C4-2B (cell line): ENCODE results near the gene RBX1.

Source experiments
- H3K27ac ChIP-seq: fragments of 450-650 bp; 2 replicates; pipeline ENCODE4 v1.5.1; 2017
- ZFX ChIP-seq: fragments of 450-650 bp; IDR thresholded peaks from 2 replicates; pipeline ENCODE4 v1.6.1; 2017
- TF ChIP-seq, protein P1 (sequence below): fragments of 450-650 bp; conservative IDR thresholded peaks from 2 replicates; pipeline ENCODE4 v1.5.1; 2017; ENCODE audit warnings: mild to moderate bottlenecking

Gene RBX1

DNA sequence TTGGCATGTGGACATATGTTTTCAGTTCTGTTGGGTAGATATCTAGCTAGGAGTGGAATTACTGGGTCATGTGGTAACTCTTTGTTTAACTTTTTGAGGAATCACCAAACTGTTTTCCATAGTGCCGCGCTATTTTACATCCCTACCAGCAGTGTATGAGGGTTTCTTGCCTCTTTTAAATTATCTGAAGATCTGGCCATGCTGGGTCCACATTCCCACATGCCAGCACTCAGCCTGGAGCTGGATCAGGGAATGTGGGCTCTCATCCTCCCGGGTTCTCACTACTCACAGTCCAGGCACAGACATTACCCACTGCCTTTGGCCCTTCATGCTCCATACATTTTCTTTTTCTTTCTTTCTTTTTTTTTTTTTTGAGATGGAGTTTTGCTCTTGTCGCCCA is 44.6 kb downstream of the RBX1 start:
- no peak overlapping the region for H3K27ac ChIP-seq
- TF ChIP-seq ZFX: no peak
- TF ChIP-seq, protein P1, sequence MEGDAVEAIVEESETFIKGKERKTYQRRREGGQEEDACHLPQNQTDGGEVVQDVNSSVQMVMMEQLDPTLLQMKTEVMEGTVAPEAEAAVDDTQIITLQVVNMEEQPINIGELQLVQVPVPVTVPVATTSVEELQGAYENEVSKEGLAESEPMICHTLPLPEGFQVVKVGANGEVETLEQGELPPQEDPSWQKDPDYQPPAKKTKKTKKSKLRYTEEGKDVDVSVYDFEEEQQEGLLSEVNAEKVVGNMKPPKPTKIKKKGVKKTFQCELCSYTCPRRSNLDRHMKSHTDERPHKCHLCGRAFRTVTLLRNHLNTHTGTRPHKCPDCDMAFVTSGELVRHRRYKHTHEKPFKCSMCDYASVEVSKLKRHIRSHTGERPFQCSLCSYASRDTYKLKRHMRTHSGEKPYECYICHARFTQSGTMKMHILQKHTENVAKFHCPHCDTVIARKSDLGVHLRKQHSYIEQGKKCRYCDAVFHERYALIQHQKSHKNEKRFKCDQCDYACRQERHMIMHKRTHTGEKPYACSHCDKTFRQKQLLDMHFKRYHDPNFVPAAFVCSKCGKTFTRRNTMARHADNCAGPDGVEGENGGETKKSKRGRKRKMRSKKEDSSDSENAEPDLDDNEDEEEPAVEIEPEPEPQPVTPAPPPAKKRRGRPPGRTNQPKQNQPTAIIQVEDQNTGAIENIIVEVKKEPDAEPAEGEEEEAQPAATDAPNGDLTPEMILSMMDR: no peak

DNA sequence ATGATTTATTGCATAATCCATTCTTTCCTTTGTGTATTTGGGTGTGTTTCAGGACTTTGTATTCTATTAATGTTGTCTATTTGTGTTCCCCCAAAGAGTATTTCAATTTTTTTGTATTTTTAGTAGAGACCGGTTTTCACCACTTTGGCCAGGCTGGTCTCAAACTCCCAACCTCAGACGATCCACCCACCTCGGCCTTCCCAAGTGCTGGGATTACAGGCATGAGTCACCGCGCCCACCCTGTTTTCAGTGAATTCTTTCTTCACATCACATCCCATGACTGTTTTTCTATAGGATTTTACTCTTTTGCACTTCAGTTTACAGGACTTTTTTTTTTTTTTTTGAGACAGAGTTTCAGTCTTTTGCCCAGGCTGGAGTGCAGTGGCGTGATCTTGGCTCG is 46.3 kb downstream of the RBX1 start:
- TF ChIP-seq, protein P1: no peak
- no peak for TF ChIP-seq ZFX
- no peak overlapping the region for H3K27ac ChIP-seq

DNA sequence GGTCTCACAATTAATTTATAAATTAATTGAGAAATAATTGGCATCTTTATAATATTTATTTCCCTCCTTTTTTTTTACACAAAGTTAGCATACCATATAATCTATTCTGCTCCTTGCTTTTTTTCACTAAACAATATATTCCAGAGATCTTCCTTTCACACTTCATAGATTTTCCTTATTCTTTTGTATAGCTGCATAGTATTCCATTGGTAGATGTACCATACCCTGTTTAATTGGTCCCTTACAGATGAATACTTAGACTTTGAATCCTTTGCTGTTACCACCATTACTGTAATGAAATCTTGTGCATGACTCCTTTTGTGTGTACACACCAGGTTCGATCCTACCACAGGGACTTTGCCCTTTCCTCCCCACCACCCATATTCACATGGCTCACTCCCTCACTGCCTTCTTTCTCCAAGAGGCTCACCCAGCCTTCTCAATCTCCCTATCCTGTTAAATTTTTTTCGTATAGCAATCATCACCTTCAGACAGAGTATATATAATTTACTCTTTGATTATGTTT is 48.9 kb downstream of the RBX1 start:
- no peak overlapping the region for H3K27ac ChIP-seq
- TF ChIP-seq ZFX: no peak
- TF ChIP-seq, protein P1: no peak

DNA sequence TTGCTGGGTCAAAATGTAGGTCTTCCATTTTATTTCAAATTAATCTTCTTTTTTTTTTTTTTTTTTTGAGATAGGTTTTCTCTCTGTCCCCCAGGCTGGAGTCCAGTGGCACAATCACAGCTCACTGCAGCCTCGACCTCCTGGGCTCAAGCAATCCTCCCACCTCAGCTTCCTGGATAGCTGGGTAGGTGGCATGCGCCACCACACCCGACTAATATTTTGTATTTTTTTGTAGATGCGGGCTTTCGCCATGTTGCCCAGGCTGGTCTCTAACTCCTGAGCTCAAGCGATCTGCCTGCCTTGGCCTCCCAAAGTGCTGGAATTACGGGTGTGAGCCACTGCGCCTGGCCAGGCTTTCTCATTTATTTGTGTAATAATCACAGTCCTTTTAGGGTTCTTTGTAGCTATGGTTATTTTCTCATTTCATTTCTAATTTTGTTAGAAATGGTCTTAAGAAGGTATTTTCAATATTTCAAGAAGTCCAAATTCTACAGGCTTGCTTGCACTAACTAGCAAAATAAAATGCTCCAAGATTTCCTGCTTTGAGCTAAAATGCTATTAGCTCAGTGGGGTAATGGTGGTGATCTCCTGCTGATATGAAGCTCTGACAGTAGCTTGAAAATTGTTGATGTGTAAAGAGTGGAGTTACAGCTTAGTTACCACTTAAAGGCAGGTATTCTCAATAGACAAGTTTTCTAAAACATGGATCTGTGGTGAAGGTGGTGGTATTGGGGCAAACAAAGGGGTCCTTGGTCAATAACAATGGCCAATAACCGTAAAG is 50.0 kb downstream of the RBX1 start:
- TF ChIP-seq, protein P1: no peak
- no peak for TF ChIP-seq ZFX
- H3K27ac ChIP-seq: no peak overlapping the region

DNA sequence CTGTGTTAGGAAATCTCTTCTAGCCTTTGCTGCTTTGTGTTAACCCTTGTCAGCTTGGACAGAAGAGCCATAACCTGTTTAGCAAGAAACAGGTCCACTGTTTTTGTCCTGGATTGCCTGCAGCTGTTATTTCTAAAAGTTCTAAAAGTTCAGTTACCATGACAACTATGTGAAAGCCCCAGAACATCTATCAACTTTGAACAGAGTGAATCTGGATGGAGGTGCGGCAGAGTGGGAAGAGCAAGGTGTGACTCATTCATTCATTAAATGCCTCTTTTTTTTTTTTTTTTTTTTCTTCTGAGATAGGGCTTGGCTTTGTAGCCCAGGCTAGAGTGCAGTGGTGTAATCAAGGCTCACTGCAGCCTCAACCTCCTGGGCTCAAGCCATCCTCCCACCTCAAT is 50.5 kb downstream of the RBX1 start:
- H3K27ac ChIP-seq: peak overlapping the region; percentile 51
- TF ChIP-seq, protein P1: no peak
- no peak for TF ChIP-seq ZFX

DNA sequence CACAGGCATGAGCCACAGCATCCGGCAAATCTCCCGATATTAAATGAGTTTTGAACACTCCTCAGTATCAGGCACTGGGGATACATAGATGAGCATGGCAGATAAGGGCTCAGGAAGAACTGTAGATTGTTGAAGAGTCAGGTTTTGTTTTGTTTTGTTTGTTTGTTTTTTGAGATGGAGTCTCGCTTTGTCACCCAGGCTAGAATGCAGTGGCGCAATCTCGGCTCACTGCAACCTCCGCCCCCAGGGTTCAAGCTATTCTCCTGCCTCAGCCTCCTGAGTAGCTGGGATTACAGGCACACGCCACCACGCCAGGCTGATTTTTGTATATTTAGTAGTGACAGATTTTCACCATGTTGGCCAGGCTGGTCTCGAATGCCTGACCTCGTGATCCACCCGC is 51.2 kb downstream of the RBX1 start:
- peak overlapping the region; percentile 51 for H3K27ac ChIP-seq

DNA sequence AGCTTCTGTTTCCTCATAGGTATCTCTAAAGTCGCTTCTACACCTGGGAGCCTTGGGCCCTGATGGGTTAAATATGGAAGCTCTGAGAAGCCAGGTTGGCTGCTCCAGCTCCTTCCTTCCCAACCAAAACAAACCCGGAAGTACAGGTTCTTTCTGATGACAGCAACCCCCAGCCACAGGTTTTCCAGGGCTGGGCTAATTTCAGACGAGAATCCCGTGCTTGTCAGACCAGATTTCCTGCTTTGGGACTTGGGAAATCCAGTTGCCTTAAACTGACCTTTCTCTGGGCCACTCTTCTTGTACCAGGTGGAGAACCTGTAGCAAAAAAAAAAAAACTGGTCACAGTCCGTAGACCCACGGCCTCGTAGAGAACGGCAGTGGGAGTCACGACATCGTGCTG is 51.9 kb downstream of the RBX1 start:
- peak overlapping the region; percentile 51 for H3K27ac ChIP-seq

More for the DNA sequence above, 51.9 kb downstream of the RBX1 start:
- TF ChIP-seq, protein P1: no peak
- no peak for TF ChIP-seq ZFX
